Mucosa of descending colon (tissue), 3 donors: ENCODE measurements around the gene LMAN2L. TPM values are rescaled to one million over a fixed set of nuclear protein-coding genes. Genes with fewer than 3 reads are reported as not detected.
A peak's percentile ranks its signal among the peaks of the same experiment; 100 is the strongest.

Experiments
- ATAC-seq: fragments of 200-7000 bp; cut with Tn5 transposase; one replicate; pipeline ENCODE4 v1.9.1; 2020; ENCODE audit warnings: mild to moderate bottlenecking, moderate library complexity
- DNase-seq, 3 donors: peaks; one replicate each; pipeline ENCODE4 v3.0.0-alpha.2; 2020
- H3K36me3 ChIP-seq: fragments of 200-600 bp; one replicate; pipeline ENCODE4 v1.8.0; 2021; ENCODE audit warnings: low read depth, mild to moderate bottlenecking
- H3K4me1 ChIP-seq: fragments of 200-600 bp; one replicate; pipeline ENCODE4 v1.8.0; 2021; ENCODE audit warnings: low read depth, mild to moderate bottlenecking
- H3K4me3 ChIP-seq: fragments of 200-600 bp; one replicate; pipeline ENCODE4 v1.8.0; 2021; ENCODE audit warnings: mild to moderate bottlenecking
- H3K9me3 ChIP-seq: fragments of 200-600 bp; one replicate; pipeline ENCODE4 v1.8.0; 2021; ENCODE audit warnings: mild to moderate bottlenecking
- intact Hi-C, 2 donors: fragments of 100-400 bp; cut with DNase I in 1 of 2; cut with micrococcal nuclease in 1 of 2; formaldehyde crosslinking; loops; one replicate each; pipeline versions ENCODE4 v1.11.0 to v1.11.1; 2022; cut with DNase I, micrococcal nuclease
- total RNA-seq, 3 donors: library from RNA; stranded (reverse); fragmentation: NEBNext Ultra II Directional in 2 of 3; extraction: Animal tissue kit (Norgen Biotek cat#: 25700) in 2 of 3; gene quantifications; one replicate each; pipeline versions ENCODE4 v1.2.1 to v1.2.4, GENCODE V29; 2021 to 2023
- TF ChIP-seq, protein P1 (sequence below): fragments of 200-600 bp; IDR thresholded peaks from one replicate; pipeline ENCODE4 v1.8.0; 2022; ENCODE audit warnings: antibody characterized with exemption, mild to moderate bottlenecking
- donor health status: DM: no; HTN: no; CAD: no; lungs with moderate emphysema.
- donor health status: DM: no; HTN: no; CAD: no.
- donor health status: DM: no; HTN: yes; CAD: no.

LMAN2L gene
- total RNA-seq, 3 donors from 2014 or later, result 11.2 to 21.0 (median 14.2) TPM

DNA sequence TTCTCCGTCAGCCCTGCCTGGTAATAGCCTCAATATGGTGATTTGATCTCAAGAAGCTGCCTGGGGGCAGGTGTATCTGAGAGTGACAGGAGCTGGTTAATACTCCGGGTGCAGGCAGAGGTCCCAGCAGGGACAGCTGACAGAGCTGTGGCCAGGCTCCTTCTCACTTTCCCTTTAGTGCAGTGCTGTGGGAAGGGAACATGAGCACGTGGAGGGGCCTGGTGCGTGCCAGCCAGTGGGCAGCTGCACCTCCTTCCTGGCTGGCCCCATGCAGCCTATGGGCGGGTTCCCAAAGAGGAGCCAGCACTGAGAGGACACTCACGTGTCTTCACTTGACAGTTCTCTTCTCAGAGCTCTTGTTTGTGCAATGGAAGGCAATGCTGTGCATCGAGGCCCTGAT is 29.9 kb upstream of the LMAN2L start:
- peaks cover 73% of the 10 kb centered on the region for H3K4me1 ChIP-seq
- intact Hi-C loops, result no loop called here
- H3K4me3 ChIP-seq, result no peak overlapping the region
- H3K36me3 ChIP-seq, result no peaks in the 10 kb centered on the region
- ATAC-seq (peak; percentile 24), DNase-seq (peak in 2 of 3 donors; percentile 50 to 62)
- H3K9me3 ChIP-seq, result no peaks in the 10 kb centered on the region
- TF ChIP-seq, protein P1, sequence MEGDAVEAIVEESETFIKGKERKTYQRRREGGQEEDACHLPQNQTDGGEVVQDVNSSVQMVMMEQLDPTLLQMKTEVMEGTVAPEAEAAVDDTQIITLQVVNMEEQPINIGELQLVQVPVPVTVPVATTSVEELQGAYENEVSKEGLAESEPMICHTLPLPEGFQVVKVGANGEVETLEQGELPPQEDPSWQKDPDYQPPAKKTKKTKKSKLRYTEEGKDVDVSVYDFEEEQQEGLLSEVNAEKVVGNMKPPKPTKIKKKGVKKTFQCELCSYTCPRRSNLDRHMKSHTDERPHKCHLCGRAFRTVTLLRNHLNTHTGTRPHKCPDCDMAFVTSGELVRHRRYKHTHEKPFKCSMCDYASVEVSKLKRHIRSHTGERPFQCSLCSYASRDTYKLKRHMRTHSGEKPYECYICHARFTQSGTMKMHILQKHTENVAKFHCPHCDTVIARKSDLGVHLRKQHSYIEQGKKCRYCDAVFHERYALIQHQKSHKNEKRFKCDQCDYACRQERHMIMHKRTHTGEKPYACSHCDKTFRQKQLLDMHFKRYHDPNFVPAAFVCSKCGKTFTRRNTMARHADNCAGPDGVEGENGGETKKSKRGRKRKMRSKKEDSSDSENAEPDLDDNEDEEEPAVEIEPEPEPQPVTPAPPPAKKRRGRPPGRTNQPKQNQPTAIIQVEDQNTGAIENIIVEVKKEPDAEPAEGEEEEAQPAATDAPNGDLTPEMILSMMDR, result no peak

DNA sequence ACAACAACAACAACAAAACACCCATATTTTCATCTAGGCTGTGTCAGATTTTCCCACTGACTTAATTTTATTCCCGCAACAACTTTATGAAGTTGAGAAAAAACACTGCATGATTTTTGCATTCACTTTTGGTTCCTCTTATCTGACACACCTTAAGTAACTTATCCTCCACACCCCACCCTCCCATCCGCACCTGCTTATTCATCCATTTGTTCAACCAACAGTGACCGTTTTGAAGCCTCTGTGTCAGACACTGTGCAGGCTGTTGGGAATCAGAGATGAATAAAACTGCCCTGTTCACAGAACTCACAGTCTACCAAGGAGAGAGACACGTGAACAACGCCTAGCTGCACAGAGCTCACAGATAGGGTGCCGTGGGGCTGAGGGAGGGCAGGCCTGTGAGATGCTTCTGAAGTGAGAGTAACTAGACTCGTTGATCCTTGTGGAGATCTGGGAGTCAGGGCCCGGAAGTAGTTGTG is 28.3 kb upstream of the LMAN2L start:
- H3K9me3 ChIP-seq, result no peaks in the 10 kb centered on the region
- DNase-seq (peak in 2 of 3 donors; percentile 67 to 72), ATAC-seq (peak; percentile 57)
- peaks cover 72% of the 10 kb centered on the region for H3K4me1 ChIP-seq
- H3K36me3 ChIP-seq, result no peaks in the 10 kb centered on the region
- TF ChIP-seq, protein P1, result no peak
- no peak overlapping the region for H3K4me3 ChIP-seq
- intact Hi-C loops, result no loop called here

DNA sequence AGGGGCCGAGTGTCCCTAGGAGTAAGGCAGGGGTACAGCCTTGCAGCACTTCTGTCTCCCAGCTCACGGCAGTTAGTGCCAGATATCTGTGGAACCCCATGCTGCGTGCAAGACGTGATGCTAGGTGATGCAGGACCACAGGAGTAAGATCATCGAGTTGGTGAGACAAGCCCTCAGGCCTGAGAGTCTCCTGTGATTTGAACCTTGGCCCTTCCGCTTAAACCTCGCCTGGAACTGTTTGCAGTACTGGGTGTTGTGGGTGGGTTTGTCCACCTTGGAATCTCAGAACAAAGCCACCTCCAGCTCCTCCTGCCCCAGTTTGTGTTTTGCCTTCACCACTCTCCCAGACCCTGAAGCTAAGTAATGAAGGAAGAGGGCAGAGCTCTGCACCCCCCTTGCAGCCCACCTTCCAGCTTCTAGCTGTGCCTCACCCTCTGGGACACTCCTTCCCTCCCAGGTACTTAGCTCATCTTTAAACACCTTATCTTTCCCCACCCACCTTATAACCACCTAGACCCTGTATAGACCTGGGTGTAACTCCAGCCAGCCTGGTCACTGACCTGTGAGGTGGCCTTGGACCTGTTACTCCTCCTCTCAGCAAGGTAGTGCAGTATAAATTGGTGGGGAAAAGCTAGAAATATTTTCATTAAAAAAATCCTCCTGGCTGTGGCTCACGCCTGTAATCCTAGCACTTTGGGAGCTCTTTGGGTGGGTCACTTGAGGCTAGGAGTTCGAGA is 27.4 kb upstream of the LMAN2L start:
- DNase-seq (peak in 2 of 3 donors; percentile 63 to 65), ATAC-seq (peak; percentile 48)
- H3K9me3 ChIP-seq, result no peaks in the 10 kb centered on the region
- no peak overlapping the region for H3K4me3 ChIP-seq
- no peaks in the 10 kb centered on the region for H3K36me3 ChIP-seq
- H3K4me1 ChIP-seq, result peaks cover 68% of the 10 kb centered on the region
- TF ChIP-seq, protein P1, result no peak
- intact Hi-C loops, result no loop called here

DNA sequence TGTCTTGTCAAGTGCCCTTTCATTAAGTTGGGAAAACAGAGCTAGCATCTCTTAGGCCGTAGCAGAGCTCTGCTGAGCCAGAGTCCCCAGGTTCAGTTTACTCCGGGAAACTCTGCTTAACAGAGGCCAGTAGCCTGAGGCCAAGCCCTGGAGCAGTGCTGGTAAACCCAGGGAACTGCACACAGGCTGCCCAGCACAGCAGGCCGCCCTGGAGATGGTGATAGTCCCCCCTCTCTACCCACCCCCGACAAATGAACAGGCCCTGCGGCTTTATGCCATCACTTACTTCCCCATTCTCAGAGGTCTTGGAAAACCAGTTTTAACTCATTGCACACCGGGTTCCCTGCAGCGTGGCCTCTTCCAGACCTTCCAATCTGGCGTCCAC is 24.4 kb upstream of the LMAN2L start:
- TF ChIP-seq, protein P1, result no peak
- Histone ChIP-seq H3K9me3 (no peaks in the 10 kb centered on the region), H3K4me3 (peak overlapping the region; percentile 17), H3K4me1 (peaks cover 47% of the 10 kb centered on the region), H3K36me3 (no peaks in the 10 kb centered on the region)
- ATAC-seq, result peak; percentile 9
- intact Hi-C loops, result no loop called here
- DNase-seq, result peak in 2 of 3 donors; percentile 51 to 67

DNA sequence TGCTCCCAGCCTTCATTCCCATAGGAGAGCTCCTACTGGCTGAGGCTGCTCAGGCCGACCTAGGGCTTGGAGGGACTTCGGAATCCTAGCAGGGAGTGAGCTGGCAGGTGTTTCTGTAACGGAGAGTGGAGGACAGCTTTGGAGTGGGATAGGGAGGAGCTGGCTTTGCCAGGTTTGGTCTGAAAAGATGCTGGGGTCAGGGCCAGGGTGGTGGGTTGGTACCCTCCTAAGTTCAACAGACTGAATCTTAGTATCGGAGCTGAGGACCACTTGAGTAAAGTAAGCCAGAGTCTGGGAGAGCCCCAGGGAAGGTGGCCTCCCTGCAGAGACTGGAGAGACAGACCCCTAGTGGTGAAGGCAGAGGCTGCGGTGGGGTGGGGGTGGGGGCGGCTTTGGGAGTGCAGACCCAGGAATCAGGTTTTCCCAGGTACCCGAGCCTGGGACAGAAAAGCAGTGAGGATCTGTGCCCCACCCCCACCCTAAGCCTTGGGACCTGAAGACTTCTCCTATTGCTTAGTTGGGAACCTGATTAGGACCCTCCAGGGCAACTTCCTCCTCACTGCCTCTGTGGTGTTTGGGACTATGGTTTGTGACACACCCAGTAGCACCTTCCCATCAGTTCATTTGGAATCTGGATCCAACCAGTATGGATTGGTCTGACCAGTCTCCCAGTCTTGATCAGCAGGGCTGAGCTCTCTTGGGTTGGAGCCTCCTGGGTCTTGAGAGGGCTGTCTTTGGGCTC is 23.8 kb upstream of the LMAN2L start:
- Histone ChIP-seq H3K4me3 (peak overlapping the region; percentile 41), H3K36me3 (no peaks in the 10 kb centered on the region), H3K4me1 (peaks cover 43% of the 10 kb centered on the region), H3K9me3 (no peaks in the 10 kb centered on the region)
- DNase-seq (peak in 1 of 3 donors; percentile 71), ATAC-seq (peak; percentile 31)
- intact Hi-C loops, result no loop called here
- TF ChIP-seq, protein P1, result no peak
